Testis (tissue), 3 donors: ENCODE data around the gene QPCTL. TPM values are rescaled to one million over a fixed set of nuclear protein-coding genes. Genes with fewer than 3 reads are reported as not detected.

Source experiments
- DNase-seq: peaks from one replicate; pipeline ENCODE4 v3.0.0-alpha.2; 2019
- H3K27ac ChIP-seq, 2 donors: fragments of 200-600 bp; sonication (generic); one replicate each; pipeline ENCODE4 v1.5.1; 2019
- H3K27me3 ChIP-seq: fragments of 200-600 bp; sonication (generic); one replicate; pipeline ENCODE4 v1.5.1; 2019
- H3K36me3 ChIP-seq: fragments of 200-600 bp; sonication (generic); one replicate; pipeline ENCODE4 v1.5.1; 2017; ENCODE audit warnings: low read depth; ENCODE audit errors: missing control alignments
- H3K4me1 ChIP-seq: fragments of 200-600 bp; sonication (generic); one replicate; pipeline ENCODE4 v1.5.1; 2019
- H3K4me3 ChIP-seq, 2 donors: fragments of 200-600 bp; sonication (generic); one replicate each; pipeline ENCODE4 v1.5.1; 2017 to 2019
- H3K9me3 ChIP-seq: fragments of 200-600 bp; sonication (generic); one replicate; pipeline ENCODE4 v1.5.1; 2017
- POLR2A ChIP-seq: fragments of 450-650 bp; IDR thresholded peaks from one replicate; pipeline ENCODE4 v1.6.1; 2017; ENCODE audit warnings: antibody characterized with exemption, mild to moderate bottlenecking, moderate library complexity
- WGBS, 2 donors: methylation state at CpG; one replicate each; pipeline ENCODE4 v1.1.5; 2018; 5-methylcytosine and 5-hydroxymethylcytosine counted together
- intact Hi-C: fragments of 100-400 bp; cut with DNase I; formaldehyde crosslinking; loops from one replicate; pipeline ENCODE4 v1.15.1; 2023; ENCODE audit warnings: low total_unique reads
- polyA plus RNA-seq: library from polyadenylated mRNA; stranded (reverse); fragments of 350-450 nt; fragmentation: Illumina TruSeq; extraction: RNeasy Lipid Tissue Mini Kit (QIAGEN cat#74804); gene quantifications from one replicate; pipeline ENCODE4 v1.2.3, GENCODE V29; 2014; ENCODE audit warnings: low read depth, low replicate concordance; ENCODE audit not compliant: insufficient read depth
- total RNA-seq, 2 donors: library from RNA; depleted of rRNA; stranded (reverse); fragments of >200 nt; gene quantifications; one replicate each; pipeline ENCODE4 v1.2.3, GENCODE V29; 2016
- TF ChIP-seq, protein P1 (sequence below), 3 experiments: fragments of 450-650 bp in 2 of 3; fragments of 200-600 bp in 1 of 3; sonication (generic) in 1 of 3; IDR thresholded peaks; one replicate each; pipeline ENCODE4 v1.5.1; 2016 to 2019; ENCODE audit warnings: antibody characterized with exemption in 3 of 3, mild to moderate bottlenecking in 2 of 3, moderate library complexity in 1 of 3

QPCTL gene
- total and polyA plus RNA-seq, 3 donors from 2014 or later = 3.5 to 6.9 (median 5.3) TPM

DNA sequence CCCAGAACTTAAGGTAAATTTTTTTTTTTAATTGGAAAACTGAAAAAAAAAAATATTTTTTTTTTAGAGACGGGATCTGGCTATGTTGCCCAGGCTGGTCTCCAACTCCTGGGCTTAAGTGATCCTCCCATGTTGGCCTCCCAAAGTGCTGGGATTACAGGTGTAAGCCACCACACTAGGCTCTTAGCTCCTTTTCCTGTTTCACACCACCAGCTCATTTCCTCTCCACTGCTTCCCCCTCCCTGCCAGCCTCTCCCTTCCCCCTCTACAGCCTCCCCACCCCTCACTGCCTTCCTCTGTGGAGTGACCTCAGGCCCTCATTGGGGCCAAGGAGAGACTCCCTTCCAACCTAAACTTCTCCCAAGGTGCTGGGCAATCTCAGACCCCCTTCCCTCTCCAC, 28.7 kb upstream of the QPCTL start:
- no peak overlapping the region for H3K4me3 ChIP-seq
- no peak for TF ChIP-seq POLR2A
- TF ChIP-seq, protein P1, sequence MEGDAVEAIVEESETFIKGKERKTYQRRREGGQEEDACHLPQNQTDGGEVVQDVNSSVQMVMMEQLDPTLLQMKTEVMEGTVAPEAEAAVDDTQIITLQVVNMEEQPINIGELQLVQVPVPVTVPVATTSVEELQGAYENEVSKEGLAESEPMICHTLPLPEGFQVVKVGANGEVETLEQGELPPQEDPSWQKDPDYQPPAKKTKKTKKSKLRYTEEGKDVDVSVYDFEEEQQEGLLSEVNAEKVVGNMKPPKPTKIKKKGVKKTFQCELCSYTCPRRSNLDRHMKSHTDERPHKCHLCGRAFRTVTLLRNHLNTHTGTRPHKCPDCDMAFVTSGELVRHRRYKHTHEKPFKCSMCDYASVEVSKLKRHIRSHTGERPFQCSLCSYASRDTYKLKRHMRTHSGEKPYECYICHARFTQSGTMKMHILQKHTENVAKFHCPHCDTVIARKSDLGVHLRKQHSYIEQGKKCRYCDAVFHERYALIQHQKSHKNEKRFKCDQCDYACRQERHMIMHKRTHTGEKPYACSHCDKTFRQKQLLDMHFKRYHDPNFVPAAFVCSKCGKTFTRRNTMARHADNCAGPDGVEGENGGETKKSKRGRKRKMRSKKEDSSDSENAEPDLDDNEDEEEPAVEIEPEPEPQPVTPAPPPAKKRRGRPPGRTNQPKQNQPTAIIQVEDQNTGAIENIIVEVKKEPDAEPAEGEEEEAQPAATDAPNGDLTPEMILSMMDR (IDR thresholded peaks at IDR 0.05) = no peak
- H3K36me3 ChIP-seq = no peaks in the 10 kb centered on the region
- H3K9me3 ChIP-seq = no peaks in the 10 kb centered on the region
- DNase-seq = no peak
- H3K27ac ChIP-seq = no peak overlapping the region
- no peaks in the 10 kb centered on the region for H3K27me3 ChIP-seq
- H3K4me1 ChIP-seq = peaks cover 4% of the 10 kb centered on the region
- 80 to 92% methylated on average over 1 of the region's 1 CpG for WGBS, 2 donors
- intact Hi-C loops = no loop called here

DNA sequence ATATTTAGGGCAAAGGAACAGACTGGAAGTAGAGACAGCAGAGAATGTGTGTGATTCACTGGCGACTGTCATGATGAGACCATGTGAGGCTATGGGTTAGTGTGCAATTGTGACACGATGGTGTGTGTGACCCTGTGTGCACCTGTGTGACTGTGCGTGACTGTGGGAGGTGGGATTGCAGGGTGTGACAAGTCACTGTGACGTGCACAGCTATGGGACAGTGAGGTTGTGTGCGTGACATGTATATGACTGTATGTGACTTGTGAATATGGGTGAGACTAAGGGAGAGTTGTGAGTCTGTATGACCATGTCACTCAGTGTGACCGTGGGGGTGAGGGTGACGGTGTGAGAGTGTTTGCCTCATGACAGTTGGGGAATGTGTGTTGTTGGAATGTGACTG, 27.9 kb upstream of the QPCTL start:
- no peak overlapping the region for H3K27ac ChIP-seq
- H3K4me3 ChIP-seq = no peak overlapping the region
- H3K36me3 ChIP-seq = no peaks in the 10 kb centered on the region
- DNase-seq = no peak
- 78 to 82% methylated on average over 7 of the region's 7 CpGs for WGBS, 2 donors
- TF ChIP-seq, protein P1 (IDR thresholded peaks at IDR 0.05) = no peak
- TF ChIP-seq POLR2A = no peak
- intact Hi-C loops = no loop called here
- no peaks in the 10 kb centered on the region for H3K27me3 ChIP-seq
- H3K4me1 ChIP-seq = peaks cover 4% of the 10 kb centered on the region
- no peaks in the 10 kb centered on the region for H3K9me3 ChIP-seq

DNA sequence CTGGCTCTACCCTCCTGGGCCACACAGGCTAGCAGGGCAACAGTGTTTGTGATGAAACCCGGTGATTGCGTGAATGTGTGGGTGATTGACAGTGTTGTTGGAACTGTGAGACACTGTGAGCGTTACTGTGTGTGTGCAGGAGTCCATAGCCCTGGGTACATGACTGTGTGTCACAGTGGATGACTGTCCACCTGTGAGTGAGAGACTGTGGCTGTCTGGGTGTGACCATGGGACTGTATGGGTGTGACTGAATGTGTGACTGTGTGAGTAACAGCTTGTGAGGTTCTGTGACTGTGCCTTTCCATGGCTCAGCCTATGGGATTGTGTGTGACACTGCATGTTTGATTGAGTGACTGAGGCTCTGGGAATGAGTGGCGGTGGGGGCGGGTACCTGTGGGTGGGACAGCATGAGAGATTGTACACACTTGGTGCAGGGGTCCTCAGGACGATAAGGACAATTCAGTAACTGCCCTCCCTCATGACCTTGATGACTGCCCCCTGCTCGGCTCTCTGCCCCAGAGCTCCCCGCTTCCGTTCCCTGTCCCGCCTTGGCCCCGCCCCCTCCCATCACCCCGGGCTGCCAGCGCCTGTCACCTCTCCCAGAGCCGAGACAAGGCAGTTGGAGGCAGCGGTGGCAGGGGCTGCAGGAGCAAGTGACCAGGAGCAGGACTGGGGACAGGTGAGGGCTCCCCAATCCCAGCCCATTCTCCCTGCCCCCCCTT, 24.7 kb upstream of the QPCTL start, which contains the start of gene GIPR:
GIPR (plus strand) TSS at position 602 of the 722 bp plus-strand sequence. CDS start 1,300 bp downstream, outside the sequence.
- intact Hi-C loops = no loop called here
- Histone ChIP-seq H3K27me3 (peaks cover 5% of the 10 kb centered on the region), H3K4me1 (peaks cover 4% of the 10 kb centered on the region), H3K27ac (no peak within 1 kb of the TSS), H3K36me3 (no peaks in the 10 kb centered on the region), H3K9me3 (no peaks in the 10 kb centered on the region), H3K4me3 (peak within 1 kb of the TSS; percentile 3 to 15)
- 26 to 40% methylated on average over 5 to 14 of the region's 15 CpGs for WGBS, 2 donors
- TF ChIP-seq, protein P1 (IDR thresholded peaks at IDR 0.05) = no peak
- no peak for TF ChIP-seq POLR2A
- no peak for DNase-seq

DNA sequence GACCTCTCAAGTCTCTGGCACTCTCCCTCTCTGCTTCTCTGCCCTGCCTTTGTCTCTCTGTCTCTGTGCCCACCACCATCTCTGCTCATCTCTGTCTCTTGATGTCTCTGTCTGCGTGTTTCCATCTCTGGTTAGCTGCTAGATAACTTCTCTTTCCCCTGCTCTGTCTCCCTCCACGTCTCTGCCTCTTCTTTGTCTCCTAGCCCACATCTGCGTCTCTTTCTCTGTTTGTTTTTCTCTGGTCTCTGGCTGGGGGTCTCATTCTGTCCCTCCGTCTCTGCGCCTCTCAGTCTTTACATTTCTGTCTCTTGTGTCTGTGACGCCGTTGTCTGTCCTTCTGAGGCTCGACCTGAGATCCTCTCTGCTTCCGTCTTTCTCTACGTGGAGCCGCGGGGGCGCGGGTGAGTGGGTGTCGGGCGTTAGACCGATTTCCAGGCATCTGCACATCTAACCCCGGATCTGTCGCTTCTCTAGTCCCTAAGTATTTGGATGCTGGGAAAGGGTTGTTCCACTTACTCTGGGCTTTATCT, 24.1 kb upstream of the QPCTL start:
- 1% methylated on average over 19 of the region's 19 CpGs for WGBS, 2 donors
- TF ChIP-seq POLR2A = no peak
- TF ChIP-seq, protein P1 (IDR thresholded peaks at IDR 0.05) = no peak
- H3K36me3 ChIP-seq = no peaks in the 10 kb centered on the region
- H3K4me3 ChIP-seq = peak overlapping the region; percentile 3 to 15
- peaks cover 4% of the 10 kb centered on the region for H3K4me1 ChIP-seq
- H3K27me3 ChIP-seq = peaks cover 5% of the 10 kb centered on the region
- DNase-seq = no peak
- no peak overlapping the region for H3K27ac ChIP-seq
- no peaks in the 10 kb centered on the region for H3K9me3 ChIP-seq
- intact Hi-C loops = no loop called here
